Measurements from ENCODE around the gene DAAM2.

Gene DAAM2

GRCh38 chr6:39818695-39819094 is 26.5 kb downstream of the DAAM2 start:
- Mint-ChIP-seq H3K36me3 (no peaks in the 10 kb centered on the region), H3K9me3 (no peaks in the 10 kb centered on the region), H3K4me1 (peaks cover 2 to 6% of the 10 kb centered on the region in 2 donors), H3K27me3 (peaks cover 7 to 12% of the 10 kb centered on the region in 2 donors), H3K27ac (no peak overlapping the region), H3K4me3 (no peak overlapping the region)
- ATAC-seq (replicated peaks) (no peak), DNase-seq (no peak)

- no peak for ATAC-seq (replicated peaks)
Observed at GRCh38 chr6:39819228-39819627, 27.1 kb downstream of the DAAM2 start.

GRCh38 chr6:39819676-39820075 is 27.5 kb downstream of the DAAM2 start:
- no peak for DNase-seq

More at GRCh38 chr6:39819228-39819627, 27.1 kb downstream of the DAAM2 start:
- Mint-ChIP-seq H3K36me3 (no peaks in the 10 kb centered on the region), H3K9me3 (no peaks in the 10 kb centered on the region), H3K27ac (no peak overlapping the region), H3K27me3 (peaks cover 7 to 12% of the 10 kb centered on the region in 2 donors), H3K4me1 (peaks cover 0 to 1% of the 10 kb centered on the region in 2 donors), H3K4me3 (no peak overlapping the region)
- no peak for DNase-seq

GRCh38 chr6:39820553-39820952 is 28.4 kb downstream of the DAAM2 start:
- Mint-ChIP-seq H3K27me3 (peaks cover 7 to 12% of the 10 kb centered on the region in 2 donors), H3K27ac (no peak overlapping the region), H3K36me3 (no peaks in the 10 kb centered on the region), H3K4me1 (no peaks in the 10 kb centered on the region), H3K9me3 (no peaks in the 10 kb centered on the region), H3K4me3 (no peak overlapping the region)
- no peak for DNase-seq
- ATAC-seq (replicated peaks): no peak

More at GRCh38 chr6:39819676-39820075, 27.5 kb downstream of the DAAM2 start:
- ATAC-seq (replicated peaks): no peak
- Mint-ChIP-seq H3K27ac (no peak overlapping the region), H3K27me3 (peaks cover 7 to 12% of the 10 kb centered on the region in 2 donors), H3K36me3 (no peaks in the 10 kb centered on the region), H3K4me3 (no peak overlapping the region), H3K9me3 (no peaks in the 10 kb centered on the region), H3K4me1 (no peaks in the 10 kb centered on the region)

- Mint-ChIP-seq H3K4me1 (no peaks in the 10 kb centered on the region), H3K27ac (no peak overlapping the region), H3K27me3 (peaks cover 7 to 12% of the 10 kb centered on the region in 2 donors), H3K4me3 (no peak overlapping the region), H3K9me3 (no peaks in the 10 kb centered on the region), H3K36me3 (no peaks in the 10 kb centered on the region)
- DNase-seq (no peak), ATAC-seq (replicated peaks) (no peak)
Observed at GRCh38 chr6:39821046-39821740, 29.0 kb downstream of the DAAM2 start.

- no peak for DNase-seq
- Mint-ChIP-seq H3K36me3 (no peaks in the 10 kb centered on the region), H3K27me3 (peaks cover 7 to 12% of the 10 kb centered on the region in 2 donors), H3K9me3 (no peaks in the 10 kb centered on the region), H3K4me1 (no peaks in the 10 kb centered on the region), H3K27ac (no peak overlapping the region), H3K4me3 (no peak overlapping the region)
- ATAC-seq (replicated peaks): no peak
Observed at GRCh38 chr6:39821742-39822532, 29.8 kb downstream of the DAAM2 start.

- no peak overlapping the region for H3K4me3 Mint-ChIP-seq
- no peak for ATAC-seq (replicated peaks)
- DNase-seq: no peak
- H3K36me3 Mint-ChIP-seq: no peaks in the 10 kb centered on the region
- no peaks in the 10 kb centered on the region for H3K9me3 Mint-ChIP-seq
- H3K27ac Mint-ChIP-seq: no peak overlapping the region
- peaks cover 12 to 15% of the 10 kb centered on the region in 2 donors for H3K27me3 Mint-ChIP-seq
- H3K4me1 Mint-ChIP-seq: no peaks in the 10 kb centered on the region
Observed at GRCh38 chr6:39822846-39823815, 31.0 kb downstream of the DAAM2 start.

GRCh38 chr6:39824030-39824926 is 32.1 kb downstream of the DAAM2 start:
- no peaks in the 10 kb centered on the region for H3K36me3 Mint-ChIP-seq
- no peaks in the 10 kb centered on the region for H3K9me3 Mint-ChIP-seq
- no peaks in the 10 kb centered on the region for H3K4me1 Mint-ChIP-seq
- no peak for ATAC-seq (replicated peaks)
- H3K27ac Mint-ChIP-seq: no peak overlapping the region
- H3K27me3 Mint-ChIP-seq: peaks cover 12 to 15% of the 10 kb centered on the region in 2 donors
- H3K4me3 Mint-ChIP-seq: no peak overlapping the region
- DNase-seq: no peak

GRCh38 chr6:39829331-39829730 is 37.2 kb downstream of the DAAM2 start:
- Mint-ChIP-seq H3K4me1 (peaks cover 0 to 1% of the 10 kb centered on the region in 2 donors), H3K36me3 (no peaks in the 10 kb centered on the region), H3K9me3 (no peaks in the 10 kb centered on the region), H3K4me3 (no peak overlapping the region), H3K27ac (no peak overlapping the region), H3K27me3 (peaks cover 13 to 25% of the 10 kb centered on the region in 2 donors)
- no peak for DNase-seq
- ATAC-seq (replicated peaks): no peak

- Mint-ChIP-seq H3K4me3 (no peak overlapping the region), H3K27ac (no peak overlapping the region), H3K27me3 (peaks cover 17 to 31% of the 10 kb centered on the region in 2 donors), H3K36me3 (no peaks in the 10 kb centered on the region), H3K9me3 (no peaks in the 10 kb centered on the region), H3K4me1 (peaks cover 0 to 1% of the 10 kb centered on the region in 2 donors)
- ATAC-seq (replicated peaks) (no peak), DNase-seq (no peak)
Observed at GRCh38 chr6:39830444-39830843, 38.3 kb downstream of the DAAM2 start.

- H3K4me1 Mint-ChIP-seq: peaks cover 0 to 1% of the 10 kb centered on the region in 2 donors
- no peaks in the 10 kb centered on the region for H3K9me3 Mint-ChIP-seq
- no peak for ATAC-seq (replicated peaks)
- no peak overlapping the region for H3K27ac Mint-ChIP-seq
- no peaks in the 10 kb centered on the region for H3K36me3 Mint-ChIP-seq
- DNase-seq: no peak
- H3K27me3 Mint-ChIP-seq: peaks cover 22 to 39% of the 10 kb centered on the region in 2 donors
- no peak overlapping the region for H3K4me3 Mint-ChIP-seq
Observed at GRCh38 chr6:39831701-39832100, 39.5 kb downstream of the DAAM2 start.

- Mint-ChIP-seq H3K4me1 (peaks cover 0 to 1% of the 10 kb centered on the region in 2 donors), H3K4me3 (no peak overlapping the region), H3K27me3 (peaks cover 39 to 48% of the 10 kb centered on the region in 2 donors), H3K27ac (no peak overlapping the region), H3K36me3 (no peaks in the 10 kb centered on the region), H3K9me3 (no peaks in the 10 kb centered on the region)
- DNase-seq: no peak
- ATAC-seq (replicated peaks): no peak
Observed at GRCh38 chr6:39834278-39834677, 42.1 kb downstream of the DAAM2 start.

- no peak overlapping the region for H3K27ac Mint-ChIP-seq
- no peaks in the 10 kb centered on the region for H3K36me3 Mint-ChIP-seq
- peaks cover 44 to 51% of the 10 kb centered on the region in 2 donors for H3K27me3 Mint-ChIP-seq
- no peak for DNase-seq
- H3K9me3 Mint-ChIP-seq: no peaks in the 10 kb centered on the region
- no peak overlapping the region for H3K4me3 Mint-ChIP-seq
- no peak for ATAC-seq (replicated peaks)
- H3K4me1 Mint-ChIP-seq: peaks cover 0 to 1% of the 10 kb centered on the region in 2 donors
Observed at GRCh38 chr6:39834866-39835265, 42.7 kb downstream of the DAAM2 start.
